ENCODE results near the gene TAPBPL.

TAPBPL gene

DNA sequence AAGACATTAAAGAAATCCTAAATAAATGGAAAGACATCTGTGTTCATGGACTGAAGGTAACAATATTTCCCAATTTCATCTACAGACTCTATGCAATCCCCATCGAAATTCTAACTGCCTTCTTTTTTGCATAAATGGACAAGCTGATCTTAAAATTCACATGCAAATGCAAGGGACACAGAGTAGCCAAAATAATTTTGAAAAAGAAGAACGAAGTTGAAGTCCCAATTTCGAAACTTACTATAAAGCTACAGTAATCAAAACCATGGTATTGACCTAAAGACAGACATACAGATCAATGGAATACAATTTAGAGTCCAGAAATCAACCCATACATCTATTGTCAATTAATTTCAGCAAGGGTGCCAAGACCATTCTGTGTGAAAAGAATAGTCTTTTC is 23.5 kb upstream of the TAPBPL start:
- H3K27me3 Mint-ChIP-seq, result no peaks in the 10 kb centered on the region
- no peaks in the 10 kb centered on the region for H3K9me3 Mint-ChIP-seq
- peak overlapping the region; percentile 99 for H3K27ac Mint-ChIP-seq
- H3K4me1 Mint-ChIP-seq (ENCODE audit: low read depth), result peaks cover 80% of the 10 kb centered on the region
- H3K4me3 Mint-ChIP-seq, result peak overlapping the region; percentile 29
- no peaks in the 10 kb centered on the region for H3K36me3 Mint-ChIP-seq (ENCODE audit: low read depth)
- DNase-seq, result no peak

- H3K4me3 Mint-ChIP-seq, result peak overlapping the region; percentile 43
- DNase-seq, result peak; percentile 70
- no peaks in the 10 kb centered on the region for H3K9me3 Mint-ChIP-seq
- no peaks in the 10 kb centered on the region for H3K27me3 Mint-ChIP-seq
- peaks cover 80% of the 10 kb centered on the region for H3K4me1 Mint-ChIP-seq (ENCODE audit: low read depth)
- H3K27ac Mint-ChIP-seq, result peak overlapping the region; percentile 92
- H3K36me3 Mint-ChIP-seq (ENCODE audit: low read depth), result no peaks in the 10 kb centered on the region
Measured at GRCh38 chr12:6430124-6430989, 21.5 kb upstream of the TAPBPL start.

DNA sequence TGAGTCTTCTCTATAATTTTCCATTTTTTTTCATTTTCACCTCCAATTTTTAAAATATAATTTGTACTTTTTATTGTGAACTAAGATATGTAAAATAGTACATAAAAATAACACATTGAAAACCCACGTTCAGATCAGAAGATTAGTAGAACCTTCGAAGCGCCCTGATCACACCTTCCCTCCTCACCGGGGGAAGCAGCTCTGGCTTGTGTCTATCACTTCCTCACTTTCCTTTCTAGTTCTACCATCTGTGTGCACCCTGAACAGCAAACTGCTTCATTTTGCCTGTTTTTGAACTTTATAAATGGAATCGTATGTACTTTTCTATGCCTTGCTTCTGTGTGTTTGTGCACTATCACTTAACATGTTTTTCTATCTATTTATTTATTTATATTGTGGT is 18.9 kb upstream of the TAPBPL start:
- DNase-seq, result no peak
- Mint-ChIP-seq H3K27ac (peak overlapping the region; percentile 90), H3K4me1 (ENCODE audit: low read depth) (peaks cover 72% of the 10 kb centered on the region), H3K36me3 (ENCODE audit: low read depth) (no peaks in the 10 kb centered on the region), H3K9me3 (no peaks in the 10 kb centered on the region), H3K27me3 (no peaks in the 10 kb centered on the region), H3K4me3 (no peak overlapping the region)

DNA sequence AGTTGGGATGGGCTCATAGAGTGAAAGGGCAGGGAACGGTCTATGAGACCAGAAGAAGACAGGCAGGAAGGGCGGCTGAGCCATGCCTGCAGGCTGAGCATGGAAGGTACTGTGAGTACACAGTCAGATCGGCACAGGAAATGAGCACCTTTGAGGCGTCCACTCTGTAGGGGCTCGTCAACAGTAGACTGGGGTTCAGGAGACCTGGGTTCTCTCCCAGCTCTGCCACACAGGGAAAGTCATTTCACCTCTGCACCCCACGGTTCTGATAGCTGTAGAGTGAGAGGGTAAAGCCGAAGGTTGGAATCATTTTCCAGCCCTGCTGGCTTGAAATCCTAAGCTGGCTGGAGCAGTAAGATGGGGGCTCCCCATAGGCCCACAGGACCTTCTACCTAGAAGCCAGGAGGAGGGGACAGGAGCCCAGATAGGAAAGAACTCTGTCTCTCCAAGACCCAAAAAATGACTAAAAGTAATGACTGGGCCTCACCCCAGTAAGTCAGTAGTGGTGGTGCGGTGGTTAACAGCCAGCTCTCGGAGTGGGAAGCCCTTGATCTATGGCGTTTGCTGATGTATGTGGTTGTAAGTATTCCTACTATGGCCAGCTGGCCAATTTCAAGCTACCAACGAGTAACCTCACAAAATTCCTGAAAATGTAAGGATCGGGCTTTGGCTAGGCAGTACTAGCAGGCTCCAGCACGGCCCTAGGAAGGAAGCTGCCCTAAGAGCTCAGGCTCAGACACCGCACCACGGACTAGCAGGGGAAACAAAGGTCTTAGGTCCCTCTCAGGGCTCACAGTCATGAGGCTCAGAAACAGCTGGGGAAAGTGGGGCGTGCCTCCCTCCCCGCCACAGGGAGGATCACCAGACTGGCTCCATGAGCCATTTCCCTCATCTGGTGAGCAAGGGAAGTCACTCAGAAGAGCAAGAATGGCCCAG is 17.4 kb upstream of the TAPBPL start:
- no peaks in the 10 kb centered on the region for H3K27me3 Mint-ChIP-seq
- no peaks in the 10 kb centered on the region for H3K36me3 Mint-ChIP-seq (ENCODE audit: low read depth)
- DNase-seq, result peak; percentile 60
- H3K4me1 Mint-ChIP-seq (ENCODE audit: low read depth), result peaks cover 78% of the 10 kb centered on the region
- peak overlapping the region; percentile 92 for H3K27ac Mint-ChIP-seq
- H3K9me3 Mint-ChIP-seq, result no peaks in the 10 kb centered on the region
- H3K4me3 Mint-ChIP-seq, result peak overlapping the region; percentile 53

GRCh38 chr12:6435961-6436715 is 15.7 kb upstream of the TAPBPL start:
- H3K27ac Mint-ChIP-seq, result peak overlapping the region; percentile 48
- peaks cover 70% of the 10 kb centered on the region for H3K4me1 Mint-ChIP-seq (ENCODE audit: low read depth)
- no peaks in the 10 kb centered on the region for H3K9me3 Mint-ChIP-seq
- H3K36me3 Mint-ChIP-seq (ENCODE audit: low read depth), result no peaks in the 10 kb centered on the region
- DNase-seq, result peak; percentile 27
- H3K27me3 Mint-ChIP-seq, result no peaks in the 10 kb centered on the region
- H3K4me3 Mint-ChIP-seq, result no peak overlapping the region

DNA sequence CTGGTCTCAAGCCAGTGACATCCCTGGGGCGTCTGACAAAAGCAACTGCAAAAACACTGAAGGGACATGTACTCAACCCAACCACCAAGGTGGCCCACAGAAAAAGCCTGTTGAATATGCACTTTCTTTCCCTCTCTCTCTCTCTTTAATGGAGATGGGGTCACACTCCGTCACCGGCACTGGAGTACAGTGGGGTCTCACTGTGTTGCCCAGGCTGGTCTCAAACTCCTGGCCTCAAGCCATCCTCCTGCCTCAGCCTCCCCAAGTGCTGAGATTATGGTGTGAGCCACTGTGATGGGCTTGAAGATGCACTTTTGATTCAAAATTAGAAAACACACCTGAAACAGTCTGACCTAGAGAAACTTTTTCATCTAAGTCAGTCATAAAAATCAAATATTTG is 14.3 kb upstream of the TAPBPL start:
- H3K4me3 Mint-ChIP-seq, result no peak overlapping the region
- H3K27me3 Mint-ChIP-seq, result no peaks in the 10 kb centered on the region
- H3K36me3 Mint-ChIP-seq (ENCODE audit: low read depth), result no peaks in the 10 kb centered on the region
- peaks cover 76% of the 10 kb centered on the region for H3K4me1 Mint-ChIP-seq (ENCODE audit: low read depth)
- peak overlapping the region; percentile 63 for H3K27ac Mint-ChIP-seq
- no peaks in the 10 kb centered on the region for H3K9me3 Mint-ChIP-seq
- peak; percentile 12 for DNase-seq

- peak; percentile 16 for DNase-seq
- peak overlapping the region; percentile 36 for H3K27ac Mint-ChIP-seq
- H3K36me3 Mint-ChIP-seq (ENCODE audit: low read depth), result peaks cover 1% of the 10 kb centered on the region
- no peak overlapping the region for H3K4me3 Mint-ChIP-seq
- H3K27me3 Mint-ChIP-seq, result no peaks in the 10 kb centered on the region
- H3K4me1 Mint-ChIP-seq (ENCODE audit: low read depth), result peaks cover 78% of the 10 kb centered on the region
- no peaks in the 10 kb centered on the region for H3K9me3 Mint-ChIP-seq
Measured at GRCh38 chr12:6438345-6438744, 13.5 kb upstream of the TAPBPL start.

DNA sequence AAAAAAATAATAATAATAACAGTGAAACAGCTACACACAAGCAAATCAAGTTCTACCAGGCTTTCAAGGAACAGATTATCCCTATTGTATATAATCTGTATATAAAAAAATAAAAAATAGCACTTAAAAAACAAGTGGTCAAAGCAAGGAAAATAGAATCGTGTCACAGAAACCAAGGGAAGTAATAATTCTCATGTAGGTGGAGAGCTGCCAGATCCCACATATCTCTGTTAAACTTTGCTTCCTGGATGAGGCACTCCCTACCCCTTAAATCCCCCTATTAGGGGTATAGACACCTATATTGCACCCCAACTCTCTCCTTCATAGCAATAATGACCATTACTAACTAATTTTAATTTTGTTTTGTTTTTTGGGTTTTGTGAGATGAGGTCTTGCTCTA is 11.5 kb upstream of the TAPBPL start:
- Mint-ChIP-seq H3K4me1 (ENCODE audit: low read depth) (peaks cover 81% of the 10 kb centered on the region), H3K4me3 (no peak overlapping the region), H3K27me3 (no peaks in the 10 kb centered on the region), H3K36me3 (ENCODE audit: low read depth) (peaks cover 14% of the 10 kb centered on the region), H3K9me3 (no peaks in the 10 kb centered on the region), H3K27ac (no peak overlapping the region)
- no peak for DNase-seq

GRCh38 chr12:6442836-6443235 is 9.0 kb upstream of the TAPBPL start:
- DNase-seq, result no peak
- Mint-ChIP-seq H3K27me3 (no peaks in the 10 kb centered on the region), H3K4me1 (ENCODE audit: low read depth) (peaks cover 87% of the 10 kb centered on the region), H3K36me3 (ENCODE audit: low read depth) (peaks cover 39% of the 10 kb centered on the region), H3K27ac (peak overlapping the region; percentile 99), H3K9me3 (no peaks in the 10 kb centered on the region), H3K4me3 (peak overlapping the region; percentile 98)

DNA sequence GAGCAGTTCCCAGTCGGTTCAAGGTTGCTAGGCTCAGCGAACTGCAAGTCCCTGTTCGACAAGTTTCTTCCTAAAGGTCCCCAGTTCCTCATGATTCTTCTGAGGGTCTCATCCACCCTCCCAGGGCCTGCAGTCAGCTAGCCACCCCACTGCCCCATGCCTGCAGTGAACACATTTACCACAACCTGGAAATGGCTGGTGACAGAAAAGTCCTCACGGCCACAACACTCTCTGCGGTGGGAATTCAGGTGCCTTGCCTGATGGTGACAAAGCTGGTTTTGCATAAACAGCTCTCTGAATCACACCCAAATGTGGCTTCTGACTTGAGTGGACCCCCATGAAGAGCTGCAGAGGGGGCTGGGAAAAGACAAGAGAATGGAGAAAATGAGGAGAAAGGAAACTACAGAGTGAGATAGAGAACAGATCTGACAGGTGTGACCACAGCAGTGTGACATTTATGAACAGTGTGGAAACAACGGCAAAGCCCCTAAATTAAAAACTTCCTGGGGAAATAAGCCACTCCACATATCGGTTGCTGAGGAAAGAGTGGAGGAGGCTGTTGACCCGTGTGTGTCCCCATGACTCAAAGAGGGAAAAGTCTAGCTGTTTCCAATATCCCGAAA is 8.4 kb upstream of the TAPBPL start:
- no peaks in the 10 kb centered on the region for H3K9me3 Mint-ChIP-seq
- peak; percentile 65 for DNase-seq
- no peaks in the 10 kb centered on the region for H3K27me3 Mint-ChIP-seq
- peaks cover 45% of the 10 kb centered on the region for H3K36me3 Mint-ChIP-seq (ENCODE audit: low read depth)
- H3K4me3 Mint-ChIP-seq, result peak overlapping the region; percentile 98
- peaks cover 88% of the 10 kb centered on the region for H3K4me1 Mint-ChIP-seq (ENCODE audit: low read depth)
- H3K27ac Mint-ChIP-seq, result peak overlapping the region; percentile 99

- H3K27me3 Mint-ChIP-seq, result no peaks in the 10 kb centered on the region
- peak; percentile 59 for DNase-seq
- peaks cover 46% of the 10 kb centered on the region for H3K36me3 Mint-ChIP-seq (ENCODE audit: low read depth)
Measured at GRCh38 chr12:6444031-6444430, 7.8 kb upstream of the TAPBPL start.

DNA sequence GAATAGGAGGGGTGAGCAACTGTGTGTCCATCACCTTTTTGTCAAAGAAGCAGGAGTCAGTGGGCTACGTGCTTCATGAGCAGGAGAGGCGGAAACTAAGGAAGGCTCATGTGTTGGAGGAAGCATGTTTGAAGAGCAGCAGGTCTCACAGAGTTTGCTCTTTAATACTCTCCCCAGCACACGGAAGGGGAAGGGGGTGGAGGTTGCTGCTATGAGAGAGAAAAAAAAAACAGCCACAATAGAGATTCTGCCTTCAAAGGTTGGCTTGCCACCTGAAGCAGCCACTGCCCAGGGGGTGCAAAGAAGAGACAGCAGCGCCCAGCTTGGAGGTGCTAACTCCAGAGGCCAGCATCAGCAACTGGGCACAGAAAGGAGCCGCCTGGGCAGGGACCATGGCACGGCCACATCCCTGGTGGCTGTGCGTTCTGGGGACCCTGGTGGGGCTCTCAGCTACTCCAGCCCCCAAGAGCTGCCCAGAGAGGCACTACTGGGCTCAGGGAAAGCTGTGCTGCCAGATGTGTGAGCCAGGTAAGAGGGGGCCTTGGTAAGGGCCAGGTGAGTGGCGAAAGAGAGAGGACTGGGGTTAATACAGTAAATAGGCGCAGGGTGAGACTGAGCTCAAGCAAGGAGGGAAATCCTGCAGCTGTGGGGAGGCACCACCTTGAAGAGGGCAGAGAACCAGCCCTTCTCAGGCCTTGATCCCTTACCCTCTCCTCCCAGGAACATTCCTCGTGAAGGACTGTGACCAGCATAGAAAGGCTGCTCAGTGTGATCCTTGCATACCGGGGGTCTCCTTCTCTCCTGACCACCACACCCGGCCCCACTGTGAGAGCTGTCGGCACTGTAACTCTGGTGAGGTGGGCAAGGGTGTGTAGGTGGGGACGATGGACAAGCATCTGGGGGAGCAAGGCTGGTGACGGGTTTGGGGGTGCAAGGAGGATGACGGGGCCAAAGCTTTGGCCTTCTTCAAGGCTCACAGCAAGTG is 6.8 kb upstream of the TAPBPL start, which contains the start of gene CD27:
TSS of gene CD27 (plus strand) at position 252 of the 985 bp plus-strand sequence. CDS start at position 393, 141 bp downstream.
- no peaks in the 10 kb centered on the region for H3K9me3 Mint-ChIP-seq
- peak within 1 kb of the TSS; percentile 98 for H3K4me3 Mint-ChIP-seq
- H3K27ac Mint-ChIP-seq, result peak within 1 kb of the TSS; percentile 99
- DNase-seq, result peak; percentile 70
- peaks cover 48% of the 10 kb centered on the region for H3K36me3 Mint-ChIP-seq (ENCODE audit: low read depth)
- peaks cover 85% of the 10 kb centered on the region for H3K4me1 Mint-ChIP-seq (ENCODE audit: low read depth)
- H3K27me3 Mint-ChIP-seq, result no peaks in the 10 kb centered on the region

More at GRCh38 chr12:6444031-6444430, 7.8 kb upstream of the TAPBPL start:
- H3K4me3 Mint-ChIP-seq, result peak overlapping the region; percentile 98
- H3K27ac Mint-ChIP-seq, result peak overlapping the region; percentile 99
- no peaks in the 10 kb centered on the region for H3K9me3 Mint-ChIP-seq
- H3K4me1 Mint-ChIP-seq (ENCODE audit: low read depth), result peaks cover 88% of the 10 kb centered on the region

Measured in activated T-cell treated with anti-CD3 and anti-CD28 coated beads, Interleukin-2, amount 50 U/mL, for 24 hours (primary cell).